Left lung (tissue), 10 donors: Measurements from ENCODE around the gene UBE2E2. TPM values are rescaled to one million over a fixed set of nuclear protein-coding genes. Genes with fewer than 3 reads are reported as not detected.

ENCODE experiments used
- ATAC-seq: fragments of 200-7000 bp; cut with Tn5 transposase; one replicate; pipeline ENCODE4 v1.9.1; 2020; ENCODE audit warnings: moderate library complexity
- DNase-seq, 4 donors: peaks; one replicate each; pipeline ENCODE4 v3.0.0-alpha.2; 2013 to 2020
- H3K27ac ChIP-seq, 2 donors: fragments of 200-600 bp; sonication (generic) in 1 of 2; one replicate each; pipeline versions ENCODE4 v1.5.0 to v1.8.0; 2020 to 2021
- H3K27me3 ChIP-seq, 2 donors: fragments of 200-600 bp; sonication (generic) in 1 of 2; one replicate each; pipeline versions ENCODE4 v1.5.0 to v1.8.0; 2020 to 2021
- H3K36me3 ChIP-seq, 2 donors: fragments of 200-600 bp; sonication (generic) in 1 of 2; one replicate each; pipeline versions ENCODE4 v1.5.0 to v1.8.0; 2020 to 2021
- H3K4me1 ChIP-seq, 2 donors: fragments of 200-600 bp; one replicate each; pipeline ENCODE4 v1.8.0; 2021
- H3K4me3 ChIP-seq, 2 donors: fragments of 200-600 bp; sonication (generic) in 1 of 2; one replicate each; pipeline versions ENCODE4 v1.5.0 to v1.8.0; 2020 to 2021; ENCODE audit warnings: mild to moderate bottlenecking in 1 of 2
- H3K9me3 ChIP-seq, 2 donors: fragments of 200-600 bp; sonication (generic) in 1 of 2; one replicate each; pipeline versions ENCODE4 v1.5.0 to v1.8.0; 2020 to 2021
- CTCF ChIP-seq, 2 donors: fragments of 200-600 bp; sonication (generic) in 1 of 2; IDR thresholded peaks; one replicate each; pipeline versions ENCODE4 v1.5.0 to v1.8.0; 2021; ENCODE audit warnings: antibody characterized with exemption in 2 of 2
- intact Hi-C, 2 donors: fragments of 100-400 bp; cut with DNase I; formaldehyde crosslinking; loops; one replicate each; pipeline versions ENCODE4 v1.11.2 to v1.14.2; 2022
- polyA plus RNA-seq, 6 donors: library from polyadenylated mRNA; unstranded; fragments of 120-200 nt; gene quantifications; one replicate each; pipeline ENCODE4 v1.2.1, GENCODE V29; 2013; ENCODE audit not compliant: insufficient read length in 6 of 6
- total RNA-seq, 2 donors: library from RNA; stranded (reverse); fragmentation: NEBNext Ultra II Directional; extraction: Animal tissue kit (Norgen Biotek cat#: 25700); gene quantifications; one replicate each; pipeline ENCODE4 v1.2.1, GENCODE V29; 2021
- donor health status: DM: no; HTN: yes; CAD: no.
- donor health status: DM: no; HTN: no; CAD: no.

The UBE2E2 gene
- total and polyA plus RNA-seq, 8 donors: 42.3 to 55.6 (median 47.5) TPM

- ATAC-seq: no peak
These were observed 16.4 kb downstream of the UBE2E2 start for GRCh38 chr3:23219552-23219951.

GRCh38 chr3:23221136-23221535, 18.0 kb downstream of the UBE2E2 start:
- Histone ChIP-seq H3K27me3 (no peaks in the 10 kb centered on the region), H3K4me1 (no peaks in the 10 kb centered on the region), H3K36me3 (no peaks in the 10 kb centered on the region), H3K27ac (peak overlapping the region in 1 of 2 donors; percentile 42), H3K4me3 (peak overlapping the region in 1 of 2 donors; percentile 19), H3K9me3 (peaks cover 0 to 10% of the 10 kb centered on the region in 2 donors)
- no peak for TF ChIP-seq CTCF (IDR thresholded peaks at IDR 0.05)
- DNase-seq: no peak
- no peak for ATAC-seq
- intact Hi-C loops: no loop called here

More at GRCh38 chr3:23219552-23219951, 16.4 kb downstream of the UBE2E2 start:
- no peaks in the 10 kb centered on the region for H3K27me3 ChIP-seq
- peaks cover 0 to 10% of the 10 kb centered on the region in 2 donors for H3K9me3 ChIP-seq
- intact Hi-C loops: no loop called here
- no peak for TF ChIP-seq CTCF (IDR thresholded peaks at IDR 0.05)
- no peaks in the 10 kb centered on the region for H3K36me3 ChIP-seq
- no peak for DNase-seq
- H3K4me1 ChIP-seq: no peaks in the 10 kb centered on the region
- no peak overlapping the region for H3K27ac ChIP-seq
- no peak overlapping the region for H3K4me3 ChIP-seq

- H3K9me3 ChIP-seq: no peaks in the 10 kb centered on the region
- H3K27me3 ChIP-seq: no peaks in the 10 kb centered on the region
- ATAC-seq: no peak
- TF ChIP-seq CTCF (IDR thresholded peaks at IDR 0.05): no peak
- H3K36me3 ChIP-seq: no peaks in the 10 kb centered on the region
- no peak overlapping the region for H3K4me3 ChIP-seq
- intact Hi-C loops: no loop called here
- H3K27ac ChIP-seq: no peak overlapping the region
- no peak for DNase-seq
- H3K4me1 ChIP-seq: no peaks in the 10 kb centered on the region
These were observed 28.9 kb downstream of the UBE2E2 start for GRCh38 chr3:23232016-23232415.

GRCh38 chr3:23232854-23233253, 29.7 kb downstream of the UBE2E2 start:
- no peak overlapping the region for H3K27ac ChIP-seq
- no peaks in the 10 kb centered on the region for H3K27me3 ChIP-seq
- ATAC-seq (no peak), DNase-seq (no peak)
- no peak overlapping the region for H3K4me3 ChIP-seq
- TF ChIP-seq CTCF (IDR thresholded peaks at IDR 0.05): no peak
- H3K9me3 ChIP-seq: no peaks in the 10 kb centered on the region
- no peaks in the 10 kb centered on the region for H3K4me1 ChIP-seq
- no peaks in the 10 kb centered on the region for H3K36me3 ChIP-seq
- intact Hi-C loops: no loop called here

GRCh38 chr3:23235264-23235663, 32.1 kb downstream of the UBE2E2 start:
- intact Hi-C loops: no loop called here

More at GRCh38 chr3:23235264-23235663, 32.1 kb downstream of the UBE2E2 start:
- Histone ChIP-seq H3K36me3 (no peaks in the 10 kb centered on the region), H3K4me3 (no peak overlapping the region), H3K27ac (no peak overlapping the region), H3K4me1 (peaks cover 0 to 9% of the 10 kb centered on the region in 2 donors), H3K27me3 (no peaks in the 10 kb centered on the region), H3K9me3 (no peaks in the 10 kb centered on the region)
- TF ChIP-seq CTCF (IDR thresholded peaks at IDR 0.05): no peak
- ATAC-seq (no peak), DNase-seq (no peak)
